GM18951 (cell line): Measurements from ENCODE around the gene HERC4.

ENCODE experiments used
- POLR2A ChIP-seq: IDR thresholded peaks from 4 replicates; pipeline ENCODE4 v1.6.1; 2011; ENCODE audit warnings: mild to moderate bottlenecking; ENCODE audit not compliant: insufficient read length, insufficient read depth; ENCODE audit errors: extremely low read depth
- in situ Hi-C: fragments of 300-500 bp; cut with MboI; formaldehyde crosslinking; loops from one replicate; pipeline ENCODE4 v1.12.0; 2022; ENCODE audit warnings: low sequenced_read_pairs, mixed read lengths, inconsistent platforms; ENCODE audit not compliant: unreplicated experiment

Gene HERC4

GRCh38 chr10:67933199-67933598, 141.9 kb downstream of the HERC4 start:
- in situ Hi-C loops = no loop called here
- TF ChIP-seq POLR2A = no peak

DNA sequence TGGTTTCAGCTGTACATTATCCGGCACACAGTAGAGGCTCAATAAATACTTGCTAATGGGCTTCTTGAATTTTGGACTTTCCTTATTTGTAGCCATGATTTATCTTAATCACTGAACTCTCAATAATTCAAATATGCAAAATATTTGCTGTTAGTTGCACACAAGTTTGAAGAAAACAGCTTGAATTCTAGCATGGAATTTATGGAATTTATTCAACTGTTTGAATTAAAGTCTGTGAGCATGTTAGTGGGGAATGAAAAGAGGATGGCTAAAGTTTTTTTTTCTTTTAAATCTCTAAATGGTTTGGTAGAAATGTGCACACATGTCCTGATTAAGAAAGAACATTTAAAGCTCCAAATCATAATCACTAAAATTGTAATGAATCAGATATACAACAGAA, 148.1 kb downstream of the HERC4 start:
- no peak for TF ChIP-seq POLR2A
- in situ Hi-C loops = no loop called here

- in situ Hi-C loops = no loop called here
- no peak for TF ChIP-seq POLR2A
Measured at GRCh38 chr10:67925449-67926005, 149.6 kb downstream of the HERC4 start.

DNA sequence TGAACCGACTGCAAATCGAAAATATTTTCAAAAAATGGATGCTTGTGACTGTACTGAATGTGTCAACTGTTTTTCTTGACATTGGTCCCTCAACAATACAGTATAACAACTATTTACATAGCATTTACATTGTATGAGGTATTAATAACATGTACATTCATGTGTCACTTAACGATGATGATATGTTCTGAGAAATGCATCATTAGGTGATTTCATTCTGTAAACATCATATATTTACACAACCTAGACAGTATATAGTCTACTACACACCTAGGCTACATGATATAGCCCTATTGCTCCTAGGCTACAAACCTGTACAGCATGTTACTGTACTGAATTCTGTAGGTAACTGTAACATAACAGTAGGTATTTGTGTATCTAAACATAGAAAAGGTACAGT, 150.9 kb downstream of the HERC4 start:
- no peak for TF ChIP-seq POLR2A
- in situ Hi-C loops = no loop called here

GRCh38 chr10:67923551-67923950, 151.5 kb downstream of the HERC4 start:
- in situ Hi-C loops = no loop called here
- no peak for TF ChIP-seq POLR2A

- in situ Hi-C loops = no loop called here
- no peak for TF ChIP-seq POLR2A
Measured at GRCh38 chr10:67921065-67921464, 154.0 kb downstream of the HERC4 start.

GRCh38 chr10:67917679-67918078, 157.4 kb downstream of the HERC4 start:
- in situ Hi-C loops = no loop called here
- TF ChIP-seq POLR2A = no peak

DNA sequence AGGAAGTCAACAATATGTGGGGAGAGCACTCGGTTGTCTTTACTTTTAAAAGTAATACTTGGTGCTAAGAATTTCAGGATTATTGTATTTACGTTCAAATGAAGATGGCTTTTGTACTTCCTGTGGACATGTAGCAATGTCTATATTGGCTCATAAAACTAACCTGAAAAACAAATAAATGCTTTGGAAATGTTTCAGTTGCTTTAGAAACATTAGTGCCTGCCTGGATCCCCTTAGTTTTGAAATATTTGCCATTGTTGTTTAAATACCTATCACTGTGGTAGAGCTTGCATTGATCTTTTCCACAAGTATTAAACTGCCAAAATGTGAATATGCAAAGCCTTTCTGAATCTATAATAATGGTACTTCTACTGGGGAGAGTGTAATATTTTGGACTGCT, 157.9 kb downstream of the HERC4 start:
- TF ChIP-seq POLR2A = no peak
- in situ Hi-C loops = no loop called here

DNA sequence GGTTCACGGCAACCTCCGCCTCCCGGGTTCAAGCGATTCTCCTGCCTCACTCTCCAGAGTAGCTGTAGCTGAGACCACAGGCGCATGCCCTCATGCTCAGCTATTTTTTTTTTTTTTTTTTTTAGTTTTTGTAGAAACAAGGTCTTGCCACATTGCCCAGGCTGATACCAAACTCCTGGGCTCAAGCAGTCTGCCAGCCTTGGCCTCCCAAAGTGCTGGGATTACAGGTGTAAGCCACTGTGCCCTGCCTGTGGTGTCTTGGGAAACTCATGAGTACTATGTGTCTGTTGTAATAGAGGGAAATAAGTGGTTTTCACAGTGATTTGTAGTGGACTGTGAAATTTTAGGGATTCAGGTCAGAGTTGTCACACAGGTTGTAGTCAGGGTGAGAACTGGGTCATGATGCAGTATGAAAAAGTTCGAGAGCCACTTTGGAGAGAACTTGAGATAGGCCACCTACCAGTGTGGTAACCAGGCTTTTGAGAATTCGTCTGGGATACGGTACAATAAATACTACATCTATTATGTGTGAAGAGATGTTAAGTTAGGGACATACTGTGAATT, 160.2 kb downstream of the HERC4 start:
- TF ChIP-seq POLR2A = no peak
- in situ Hi-C loops = no loop called here

DNA sequence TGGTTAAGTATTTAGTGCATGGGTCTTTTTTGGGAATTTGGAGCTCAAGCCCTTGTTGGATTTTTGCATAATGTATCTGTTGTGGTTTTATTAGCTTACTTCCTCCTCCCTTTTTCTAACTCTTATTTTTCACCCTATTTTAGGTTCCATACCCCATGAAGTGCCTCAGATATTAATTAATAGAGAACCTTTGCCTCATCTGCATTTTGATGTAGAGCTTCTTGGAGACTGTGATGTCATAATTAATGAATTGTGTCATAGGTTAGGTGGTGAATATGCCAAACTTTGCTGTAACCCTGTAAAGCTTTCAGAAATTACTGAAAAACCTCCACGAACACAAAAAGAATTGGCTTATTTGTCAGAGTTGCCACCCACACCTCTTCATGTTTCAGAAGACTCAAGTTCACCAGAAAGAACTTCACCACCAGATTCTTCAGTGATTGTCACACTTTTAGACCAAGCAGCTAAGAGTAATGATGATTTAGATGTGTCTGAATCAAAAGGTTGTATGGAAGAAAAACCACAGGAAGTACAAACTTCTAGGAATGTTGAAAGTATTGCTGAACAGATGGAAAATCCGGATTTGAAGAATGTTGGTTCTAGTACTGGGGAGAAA, 162.6 kb downstream of the HERC4 start:
- in situ Hi-C loops = no loop called here

DNA sequence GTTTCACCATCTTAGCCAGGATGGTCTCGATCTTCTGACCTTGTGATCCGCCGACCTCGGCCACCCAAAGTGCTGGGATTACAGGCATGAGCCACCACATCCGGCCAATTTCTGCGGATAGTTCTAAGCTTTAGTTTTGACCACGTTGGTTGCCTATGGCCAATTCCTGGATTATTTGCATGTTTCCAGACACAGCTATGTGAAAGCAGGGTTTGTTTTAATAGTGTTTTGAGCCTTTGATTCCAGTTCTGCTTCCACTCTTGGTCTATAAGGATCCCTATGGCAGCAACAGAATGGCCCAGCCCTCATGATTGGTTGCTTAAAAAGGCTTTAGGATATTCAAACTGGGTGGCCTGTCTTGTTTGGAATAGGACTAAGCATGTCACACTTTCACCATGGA, 171.5 kb downstream of the HERC4 start:
- no peak for TF ChIP-seq POLR2A
- in situ Hi-C loops = no loop called here

More for the DNA sequence above, 162.6 kb downstream of the HERC4 start:
- TF ChIP-seq POLR2A = no peak

GRCh38 chr10:67893637-67894036, 181.4 kb downstream of the HERC4 start:
- no peak for TF ChIP-seq POLR2A
- in situ Hi-C loops = no loop called here

DNA sequence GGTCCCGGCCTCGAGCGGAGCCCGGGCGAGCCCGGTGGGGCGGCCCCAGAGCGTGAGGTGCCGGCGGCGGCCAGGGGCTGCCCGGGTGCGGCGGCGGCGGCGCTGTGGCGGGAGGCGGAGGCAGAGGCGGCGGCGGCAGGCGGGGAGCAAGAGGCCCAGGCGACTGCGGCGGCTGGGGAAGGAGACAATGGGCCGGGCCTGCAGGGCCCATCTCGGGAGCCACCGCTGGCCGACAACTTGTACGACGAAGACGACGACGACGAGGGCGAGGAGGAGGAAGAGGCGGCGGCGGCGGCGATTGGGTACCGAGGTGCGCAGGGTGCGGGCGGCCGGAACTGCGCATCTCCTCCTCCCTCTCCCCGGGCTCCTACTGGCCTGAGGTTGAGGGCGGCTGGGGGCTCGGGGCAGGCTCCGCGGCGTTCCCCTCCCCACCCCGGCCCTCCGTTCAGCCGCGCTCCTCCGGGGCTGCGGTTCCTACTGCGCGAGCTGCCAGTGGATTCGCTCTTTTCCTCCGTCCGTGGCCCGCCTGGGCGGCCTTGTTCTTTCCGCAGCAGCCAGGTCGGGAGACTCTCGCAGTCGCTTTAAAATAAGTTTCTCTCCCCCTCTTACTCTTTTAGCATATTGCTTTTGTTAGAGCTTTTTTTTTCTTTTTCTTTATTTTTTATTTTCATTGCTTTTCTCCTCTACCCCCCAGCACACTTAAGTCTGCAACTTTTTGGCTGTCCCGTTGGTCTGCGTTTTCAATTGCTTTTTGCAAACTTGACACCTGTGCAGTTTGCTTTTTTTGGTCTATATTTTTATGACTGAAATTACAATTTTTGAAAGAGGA, 190.0 kb downstream of the HERC4 start:
- no peak for TF ChIP-seq POLR2A
- in situ Hi-C loops = no loop called here

- in situ Hi-C loops = no loop called here
- TF ChIP-seq POLR2A = peak; percentile 98
Measured at GRCh38 chr10:67884313-67884841, 190.7 kb downstream of the HERC4 start, which contains the start of gene SIRT1. TSS of gene SIRT1 (plus strand) at chr10:67884656. CDS start at chr10:67884722, 66 bp downstream.
